Ishikawa (cell line): Measurements from ENCODE around the gene CCR6.

Source experiments
- CEBPB ChIP-seq: IDR thresholded peaks from 2 replicates; pipeline ENCODE4 v1.6.1; 2012
- CREB1 ChIP-seq: IDR thresholded peaks from 2 replicates; pipeline ENCODE4 v1.6.1; 2012; ENCODE audit warnings: low read depth
- EGR1 ChIP-seq: IDR thresholded peaks from 2 replicates; pipeline ENCODE4 v1.6.1; 2012
- EP300 ChIP-seq: IDR thresholded peaks from 2 replicates; pipeline ENCODE4 v1.6.1; 2012; ENCODE audit warnings: borderline replicate concordance
- FOXM1 ChIP-seq: IDR thresholded peaks from 2 replicates; pipeline ENCODE4 v1.6.1; 2012; ENCODE audit warnings: low read depth, borderline replicate concordance
- NFIC ChIP-seq: IDR thresholded peaks from 2 replicates; pipeline ENCODE4 v1.6.1; 2012
- RAD21 ChIP-seq: IDR thresholded peaks from 2 replicates; pipeline ENCODE4 v1.6.1; 2012; ENCODE audit warnings: low read depth
- REST ChIP-seq: IDR thresholded peaks from 2 replicates; pipeline ENCODE4 v1.6.1; 2012; ENCODE audit warnings: low read depth, mild to moderate bottlenecking
- TAF1 ChIP-seq: IDR thresholded peaks from 2 replicates; pipeline ENCODE4 v1.6.1; 2012; ENCODE audit warnings: low read depth, mild to moderate bottlenecking
- TCF12 ChIP-seq: IDR thresholded peaks from 2 replicates; pipeline ENCODE4 v1.6.1; 2012; ENCODE audit warnings: low read depth
- TEAD4 ChIP-seq: IDR thresholded peaks from 2 replicates; pipeline ENCODE4 v1.6.1; 2012
- YY1 ChIP-seq: IDR thresholded peaks from 2 replicates; pipeline ENCODE4 v1.6.1; 2012; ENCODE audit warnings: low read depth
- ZBTB7A ChIP-seq: IDR thresholded peaks from 2 replicates; pipeline ENCODE4 v1.6.1; 2012; ENCODE audit warnings: low read depth
- TF ChIP-seq, protein P1 (sequence below): IDR thresholded peaks from 2 replicates; pipeline ENCODE4 v1.6.1; 2012
- TF ChIP-seq, protein P2 (sequence below): IDR thresholded peaks from 2 replicates; pipeline ENCODE4 v1.6.1; 2012

The CCR6 gene

GRCh38 chr6:167107787-167108186, 15.1 kb upstream of the CCR6 start:
- TF ChIP-seq EGR1, result no peak
- no peak for TF ChIP-seq NFIC
- no peak for TF ChIP-seq EP300
- no peak for TF ChIP-seq YY1

GRCh38 chr6:167108278-167108677, 14.6 kb upstream of the CCR6 start:
- TF ChIP-seq CREB1, result no peak
- TF ChIP-seq, protein P1, sequence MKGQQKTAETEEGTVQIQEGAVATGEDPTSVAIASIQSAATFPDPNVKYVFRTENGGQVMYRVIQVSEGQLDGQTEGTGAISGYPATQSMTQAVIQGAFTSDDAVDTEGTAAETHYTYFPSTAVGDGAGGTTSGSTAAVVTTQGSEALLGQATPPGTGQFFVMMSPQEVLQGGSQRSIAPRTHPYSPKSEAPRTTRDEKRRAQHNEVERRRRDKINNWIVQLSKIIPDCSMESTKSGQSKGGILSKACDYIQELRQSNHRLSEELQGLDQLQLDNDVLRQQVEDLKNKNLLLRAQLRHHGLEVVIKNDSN, result no peak
- TF ChIP-seq FOXM1, result no peak
- TF ChIP-seq ZBTB7A, result no peak
- TF ChIP-seq EP300, result no peak
- TF ChIP-seq YY1, result no peak

- TF ChIP-seq ZBTB7A (no peak), NFIC (no peak), TAF1 (no peak), EGR1 (no peak), RAD21 (no peak), CREB1 (no peak), EP300 (no peak), CEBPB (no peak)
- TF ChIP-seq, protein P2, sequence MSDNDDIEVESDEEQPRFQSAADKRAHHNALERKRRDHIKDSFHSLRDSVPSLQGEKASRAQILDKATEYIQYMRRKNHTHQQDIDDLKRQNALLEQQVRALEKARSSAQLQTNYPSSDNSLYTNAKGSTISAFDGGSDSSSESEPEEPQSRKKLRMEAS, result no peak
Measured at GRCh38 chr6:167109651-167110050, 13.2 kb upstream of the CCR6 start.

DNA sequence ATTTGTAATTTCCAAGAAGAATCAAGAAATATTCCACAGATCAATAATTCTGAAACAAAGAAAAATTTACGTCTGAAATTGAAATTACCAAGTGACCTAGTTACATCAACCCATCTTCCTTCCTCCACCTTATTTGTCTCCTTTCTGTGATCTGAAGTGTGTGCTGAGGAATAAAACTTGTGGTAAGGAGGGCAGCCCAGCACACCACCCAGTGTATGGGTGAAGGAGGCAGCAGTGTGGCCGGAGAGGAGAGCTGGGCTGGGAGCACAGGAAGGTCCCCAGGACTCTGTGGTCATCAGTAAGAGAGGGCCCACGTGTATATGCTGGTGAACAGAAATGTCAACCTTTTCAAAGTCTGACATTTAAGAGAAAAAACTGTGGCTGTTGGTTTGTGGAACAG, 11.3 kb upstream of the CCR6 start:
- TF ChIP-seq NFIC (no peak), ZBTB7A (no peak), TCF12 (no peak), REST (no peak), CREB1 (no peak), FOXM1 (no peak), TAF1 (no peak), YY1 (no peak), CEBPB (no peak), RAD21 (no peak), EGR1 (no peak), EP300 (no peak), TEAD4 (no peak)
- TF ChIP-seq, protein P2, result no peak
- TF ChIP-seq, protein P1, result no peak

- TF ChIP-seq TAF1, result no peak
- TF ChIP-seq YY1, result no peak
- no peak for TF ChIP-seq TCF12
Measured at GRCh38 chr6:167112421-167112820, 10.5 kb upstream of the CCR6 start.

GRCh38 chr6:167113047-167113754, 9.7 kb upstream of the CCR6 start:
- TF ChIP-seq TEAD4 (no peak), RAD21 (no peak), YY1 (no peak), CREB1 (no peak), TAF1 (no peak), REST (no peak), ZBTB7A (no peak), TCF12 (no peak), EP300 (no peak), NFIC (no peak), EGR1 (no peak), CEBPB (no peak), FOXM1 (no peak)
- TF ChIP-seq, protein P1, result no peak
- TF ChIP-seq, protein P2, result no peak
